Measurements from ENCODE around the gene EBI3.

EBI3 gene

GRCh38 chr19:4197228-4197624, 32.1 kb upstream of the EBI3 start:
- no peak for DNase-seq (ENCODE audit: low read depth, low spot score)
- no peak overlapping the region for H3K4me3 ChIP-seq (ENCODE audit: insufficient read length, low read depth)
- H3K36me3 ChIP-seq (ENCODE audit: insufficient read depth, insufficient read length, low read length): no peaks in the 10 kb centered on the region
- no peak overlapping the region for H3K9ac ChIP-seq (ENCODE audit: insufficient read length, low read depth)
- TF ChIP-seq ZNF274 (IDR thresholded peaks at IDR 0.05; ENCODE audit: low read depth, low read length) (no peak), YY1 (IDR thresholded peaks at IDR 0.05; ENCODE audit: insufficient read depth, insufficient read length) (no peak), SUZ12 (IDR thresholded peaks at IDR 0.05; ENCODE audit: extremely low read depth, insufficient read depth, insufficient read length) (no peak)
- H3K4me1 ChIP-seq (ENCODE audit: insufficient read depth, insufficient read length): peaks cover 3% of the 10 kb centered on the region
- H3K9me3 ChIP-seq (ENCODE audit: insufficient read depth, low read length): no peaks in the 10 kb centered on the region
- peaks cover 12% of the 10 kb centered on the region for H3K27me3 ChIP-seq (ENCODE audit: insufficient read depth, insufficient read length)

- H3K9ac ChIP-seq (ENCODE audit: insufficient read length, low read depth): peak overlapping the region; percentile 14
- no peak for DNase-seq (ENCODE audit: low read depth, low spot score)
- H3K4me3 ChIP-seq (ENCODE audit: insufficient read length, low read depth): peak overlapping the region; percentile 29
- no peaks in the 10 kb centered on the region for H3K36me3 ChIP-seq (ENCODE audit: insufficient read depth, insufficient read length, low read length)
- peaks cover 6% of the 10 kb centered on the region for H3K4me1 ChIP-seq (ENCODE audit: insufficient read depth, insufficient read length)
- H3K27me3 ChIP-seq (ENCODE audit: insufficient read depth, insufficient read length): peaks cover 12% of the 10 kb centered on the region
- no peak for TF ChIP-seq ZNF274 (IDR thresholded peaks at IDR 0.05; ENCODE audit: low read depth, low read length)
- no peak for TF ChIP-seq SUZ12 (IDR thresholded peaks at IDR 0.05; ENCODE audit: extremely low read depth, insufficient read depth, insufficient read length)
- TF ChIP-seq YY1 (IDR thresholded peaks at IDR 0.05; ENCODE audit: insufficient read depth, insufficient read length): no peak
- no peaks in the 10 kb centered on the region for H3K9me3 ChIP-seq (ENCODE audit: insufficient read depth, low read length)
Observed at GRCh38 chr19:4197625-4198466, 31.5 kb upstream of the EBI3 start.

- no peaks in the 10 kb centered on the region for H3K9me3 ChIP-seq (ENCODE audit: insufficient read depth, low read length)
- peaks cover 12% of the 10 kb centered on the region for H3K27me3 ChIP-seq (ENCODE audit: insufficient read depth, insufficient read length)
- H3K36me3 ChIP-seq (ENCODE audit: insufficient read depth, insufficient read length, low read length): no peaks in the 10 kb centered on the region
- no peak overlapping the region for H3K9ac ChIP-seq (ENCODE audit: insufficient read length, low read depth)
- no peak for TF ChIP-seq YY1 (IDR thresholded peaks at IDR 0.05; ENCODE audit: insufficient read depth, insufficient read length)
- no peak for TF ChIP-seq ZNF274 (IDR thresholded peaks at IDR 0.05; ENCODE audit: low read depth, low read length)
- TF ChIP-seq SUZ12 (IDR thresholded peaks at IDR 0.05; ENCODE audit: extremely low read depth, insufficient read depth, insufficient read length): no peak
- no peak for DNase-seq (ENCODE audit: low read depth, low spot score)
- peak overlapping the region; percentile 25 for H3K4me3 ChIP-seq (ENCODE audit: insufficient read length, low read depth)
- H3K4me1 ChIP-seq (ENCODE audit: insufficient read depth, insufficient read length): peaks cover 6% of the 10 kb centered on the region
Observed at GRCh38 chr19:4198467-4199126, 30.7 kb upstream of the EBI3 start.

GRCh38 chr19:4199699-4200293, 29.5 kb upstream of the EBI3 start:
- no peaks in the 10 kb centered on the region for H3K9me3 ChIP-seq (ENCODE audit: insufficient read depth, low read length)
- peak overlapping the region; percentile 47 for H3K9ac ChIP-seq (ENCODE audit: insufficient read length, low read depth)
- H3K4me1 ChIP-seq (ENCODE audit: insufficient read depth, insufficient read length): peaks cover 3% of the 10 kb centered on the region
- H3K27me3 ChIP-seq (ENCODE audit: insufficient read depth, insufficient read length): peaks cover 12% of the 10 kb centered on the region
- no peak for DNase-seq (ENCODE audit: low read depth, low spot score)
- TF ChIP-seq ZNF274 (IDR thresholded peaks at IDR 0.05; ENCODE audit: low read depth, low read length) (no peak), YY1 (IDR thresholded peaks at IDR 0.05; ENCODE audit: insufficient read depth, insufficient read length) (no peak), SUZ12 (IDR thresholded peaks at IDR 0.05; ENCODE audit: extremely low read depth, insufficient read depth, insufficient read length) (no peak)
- H3K4me3 ChIP-seq (ENCODE audit: insufficient read length, low read depth): no peak overlapping the region
- no peaks in the 10 kb centered on the region for H3K36me3 ChIP-seq (ENCODE audit: insufficient read depth, insufficient read length, low read length)

- peaks cover 5% of the 10 kb centered on the region for H3K4me1 ChIP-seq (ENCODE audit: insufficient read depth, insufficient read length)
- no peak for DNase-seq (ENCODE audit: low read depth, low spot score)
- H3K9ac ChIP-seq (ENCODE audit: insufficient read length, low read depth): no peak overlapping the region
Observed at GRCh38 chr19:4200940-4201542, 28.3 kb upstream of the EBI3 start.

GRCh38 chr19:4201798-4202197, 27.5 kb upstream of the EBI3 start:
- no peaks in the 10 kb centered on the region for H3K9me3 ChIP-seq (ENCODE audit: insufficient read depth, low read length)
- no peak for DNase-seq (ENCODE audit: low read depth, low spot score)
- H3K27me3 ChIP-seq (ENCODE audit: insufficient read depth, insufficient read length): peaks cover 12% of the 10 kb centered on the region
- H3K36me3 ChIP-seq (ENCODE audit: insufficient read depth, insufficient read length, low read length): no peaks in the 10 kb centered on the region
- peaks cover 5% of the 10 kb centered on the region for H3K4me1 ChIP-seq (ENCODE audit: insufficient read depth, insufficient read length)
- no peak overlapping the region for H3K4me3 ChIP-seq (ENCODE audit: insufficient read length, low read depth)
- H3K9ac ChIP-seq (ENCODE audit: insufficient read length, low read depth): no peak overlapping the region
- TF ChIP-seq YY1 (IDR thresholded peaks at IDR 0.05; ENCODE audit: insufficient read depth, insufficient read length) (no peak), ZNF274 (IDR thresholded peaks at IDR 0.05; ENCODE audit: low read depth, low read length) (no peak), SUZ12 (IDR thresholded peaks at IDR 0.05; ENCODE audit: extremely low read depth, insufficient read depth, insufficient read length) (no peak)

More at GRCh38 chr19:4200940-4201542, 28.3 kb upstream of the EBI3 start:
- Histone ChIP-seq H3K36me3 (ENCODE audit: insufficient read depth, insufficient read length, low read length) (no peaks in the 10 kb centered on the region), H3K9me3 (ENCODE audit: insufficient read depth, low read length) (no peaks in the 10 kb centered on the region), H3K4me3 (ENCODE audit: insufficient read length, low read depth) (no peak overlapping the region), H3K27me3 (ENCODE audit: insufficient read depth, insufficient read length) (peaks cover 12% of the 10 kb centered on the region)
- TF ChIP-seq SUZ12 (IDR thresholded peaks at IDR 0.05; ENCODE audit: extremely low read depth, insufficient read depth, insufficient read length): no peak
- TF ChIP-seq ZNF274 (IDR thresholded peaks at IDR 0.05; ENCODE audit: low read depth, low read length): no peak
- TF ChIP-seq YY1 (IDR thresholded peaks at IDR 0.05; ENCODE audit: insufficient read depth, insufficient read length): no peak
